GM23338 (cell line): ENCODE results near the gene FAM174C.

Experiments used
- CREB1 ChIP-seq: fragments of 250-450 bp; sonication (Bioruptor Pico); IDR thresholded peaks from 2 replicates; pipeline ENCODE4 v1.5.0; 2020; ENCODE audit warnings: low read depth, mild to moderate bottlenecking, moderate library complexity
- EZH2 ChIP-seq: fragments of 200-600 bp; sonication (generic); IDR thresholded peaks from one replicate; pipeline ENCODE4 v1.8.0; 2017; ENCODE audit warnings: antibody characterized with exemption, mild to moderate bottlenecking, low read depth; ENCODE audit not compliant: unreplicated experiment
- EZH2phosphoT487 ChIP-seq: fragments of 200-600 bp; sonication (generic); IDR thresholded peaks from one replicate; pipeline ENCODE4 v1.8.1; 2018; ENCODE audit warnings: antibody characterized with exemption; ENCODE audit not compliant: unreplicated experiment
- JUNB ChIP-seq: IDR thresholded peaks from one replicate; pipeline ENCODE4 v1.6.1; 2016; ENCODE audit warnings: antibody characterized with exemption; ENCODE audit not compliant: unreplicated experiment
- NANOG ChIP-seq: IDR thresholded peaks from 2 replicates; pipeline ENCODE4 v1.6.1; 2016; ENCODE audit warnings: antibody characterized with exemption, borderline replicate concordance
- POLR2AphosphoS5 ChIP-seq: IDR thresholded peaks from 2 replicates; pipeline ENCODE4 v1.6.1; 2016; ENCODE audit warnings: antibody characterized with exemption, low read depth
- ZNF331 ChIP-seq: fragments of 250-450 bp; sonication (Bioruptor Pico); IDR thresholded peaks from 2 replicates; pipeline ENCODE4 v1.5.0; 2020; ENCODE audit warnings: low read depth, mild to moderate bottlenecking, moderate library complexity
- TF ChIP-seq, protein P1 (sequence below), 2 experiments: fragments of 200-600 bp in 1 of 2; sonication (generic) in 1 of 2; conservative IDR thresholded peaks; 2 replicates each; pipeline versions ENCODE4 v1.5.1 to v1.6.1; 2016 to 2017; ENCODE audit warnings: antibody characterized with exemption in 2 of 2, low read depth in 2 of 2, mild to moderate bottlenecking in 2 of 2, moderate library complexity in 1 of 2
- TF ChIP-seq, protein P2 (sequence below): IDR thresholded peaks from one replicate; pipeline ENCODE4 v1.6.1; 2018; ENCODE audit warnings: antibody characterized with exemption; ENCODE audit not compliant: unreplicated experiment
- TF ChIP-seq, protein P3 (sequence below): IDR thresholded peaks from 2 replicates; pipeline ENCODE4 v1.6.1; 2016; ENCODE audit warnings: antibody characterized with exemption

DNA sequence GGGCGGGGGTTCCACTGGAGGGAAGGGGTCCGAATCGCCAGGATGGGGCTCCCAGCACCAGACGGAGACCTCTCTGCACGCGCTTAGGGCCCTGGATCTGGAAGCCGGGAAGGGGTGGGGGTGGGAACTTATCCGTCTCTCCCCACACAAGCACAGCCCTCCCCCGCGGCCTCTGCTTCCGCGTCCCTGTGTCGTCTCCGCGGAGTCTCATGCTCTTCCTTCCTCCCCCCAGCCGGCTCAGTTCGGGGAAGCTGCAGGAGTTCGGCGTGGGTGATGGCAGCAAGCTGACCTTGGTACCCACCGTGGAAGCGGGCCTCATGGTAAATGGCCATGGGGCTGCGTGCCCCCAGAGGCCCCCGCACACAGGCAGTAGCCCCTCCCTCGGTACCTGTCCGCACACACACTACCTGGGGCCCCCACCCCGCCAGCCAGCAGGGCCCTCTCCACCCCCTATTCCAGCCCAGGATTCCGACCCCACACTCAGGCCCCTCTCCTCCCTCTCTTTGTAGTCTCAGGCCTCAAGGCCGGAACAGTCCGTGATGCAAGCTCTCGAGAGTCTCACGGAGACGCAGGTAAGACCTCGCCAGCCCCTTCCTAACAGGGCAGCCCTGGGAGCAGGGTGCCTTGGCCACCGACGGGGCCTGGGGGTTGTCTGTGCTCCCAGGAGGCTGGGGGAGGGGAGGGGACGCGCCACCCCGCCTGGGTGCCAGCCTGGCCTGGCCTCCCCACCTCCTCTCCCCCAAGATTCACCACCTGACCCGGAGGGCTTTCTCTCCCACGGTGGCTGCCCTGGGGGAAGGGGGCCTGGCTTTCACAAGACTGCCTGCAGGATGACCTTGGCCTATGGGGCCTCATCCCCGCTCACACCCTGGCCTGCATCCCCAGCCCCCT lies 23.8 kb upstream of the FAM174C start:
- TF ChIP-seq, protein P1, sequence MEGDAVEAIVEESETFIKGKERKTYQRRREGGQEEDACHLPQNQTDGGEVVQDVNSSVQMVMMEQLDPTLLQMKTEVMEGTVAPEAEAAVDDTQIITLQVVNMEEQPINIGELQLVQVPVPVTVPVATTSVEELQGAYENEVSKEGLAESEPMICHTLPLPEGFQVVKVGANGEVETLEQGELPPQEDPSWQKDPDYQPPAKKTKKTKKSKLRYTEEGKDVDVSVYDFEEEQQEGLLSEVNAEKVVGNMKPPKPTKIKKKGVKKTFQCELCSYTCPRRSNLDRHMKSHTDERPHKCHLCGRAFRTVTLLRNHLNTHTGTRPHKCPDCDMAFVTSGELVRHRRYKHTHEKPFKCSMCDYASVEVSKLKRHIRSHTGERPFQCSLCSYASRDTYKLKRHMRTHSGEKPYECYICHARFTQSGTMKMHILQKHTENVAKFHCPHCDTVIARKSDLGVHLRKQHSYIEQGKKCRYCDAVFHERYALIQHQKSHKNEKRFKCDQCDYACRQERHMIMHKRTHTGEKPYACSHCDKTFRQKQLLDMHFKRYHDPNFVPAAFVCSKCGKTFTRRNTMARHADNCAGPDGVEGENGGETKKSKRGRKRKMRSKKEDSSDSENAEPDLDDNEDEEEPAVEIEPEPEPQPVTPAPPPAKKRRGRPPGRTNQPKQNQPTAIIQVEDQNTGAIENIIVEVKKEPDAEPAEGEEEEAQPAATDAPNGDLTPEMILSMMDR (conservative IDR thresholded peaks at IDR 0.05; ENCODE audit: low read depth in 2 of 2) = no peak
- TF ChIP-seq EZH2phosphoT487 = no peak
- TF ChIP-seq EZH2 = no peak
- no peak for TF ChIP-seq POLR2AphosphoS5
- TF ChIP-seq, protein P2, sequence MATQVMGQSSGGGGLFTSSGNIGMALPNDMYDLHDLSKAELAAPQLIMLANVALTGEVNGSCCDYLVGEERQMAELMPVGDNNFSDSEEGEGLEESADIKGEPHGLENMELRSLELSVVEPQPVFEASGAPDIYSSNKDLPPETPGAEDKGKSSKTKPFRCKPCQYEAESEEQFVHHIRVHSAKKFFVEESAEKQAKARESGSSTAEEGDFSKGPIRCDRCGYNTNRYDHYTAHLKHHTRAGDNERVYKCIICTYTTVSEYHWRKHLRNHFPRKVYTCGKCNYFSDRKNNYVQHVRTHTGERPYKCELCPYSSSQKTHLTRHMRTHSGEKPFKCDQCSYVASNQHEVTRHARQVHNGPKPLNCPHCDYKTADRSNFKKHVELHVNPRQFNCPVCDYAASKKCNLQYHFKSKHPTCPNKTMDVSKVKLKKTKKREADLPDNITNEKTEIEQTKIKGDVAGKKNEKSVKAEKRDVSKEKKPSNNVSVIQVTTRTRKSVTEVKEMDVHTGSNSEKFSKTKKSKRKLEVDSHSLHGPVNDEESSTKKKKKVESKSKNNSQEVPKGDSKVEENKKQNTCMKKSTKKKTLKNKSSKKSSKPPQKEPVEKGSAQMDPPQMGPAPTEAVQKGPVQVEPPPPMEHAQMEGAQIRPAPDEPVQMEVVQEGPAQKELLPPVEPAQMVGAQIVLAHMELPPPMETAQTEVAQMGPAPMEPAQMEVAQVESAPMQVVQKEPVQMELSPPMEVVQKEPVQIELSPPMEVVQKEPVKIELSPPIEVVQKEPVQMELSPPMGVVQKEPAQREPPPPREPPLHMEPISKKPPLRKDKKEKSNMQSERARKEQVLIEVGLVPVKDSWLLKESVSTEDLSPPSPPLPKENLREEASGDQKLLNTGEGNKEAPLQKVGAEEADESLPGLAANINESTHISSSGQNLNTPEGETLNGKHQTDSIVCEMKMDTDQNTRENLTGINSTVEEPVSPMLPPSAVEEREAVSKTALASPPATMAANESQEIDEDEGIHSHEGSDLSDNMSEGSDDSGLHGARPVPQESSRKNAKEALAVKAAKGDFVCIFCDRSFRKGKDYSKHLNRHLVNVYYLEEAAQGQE = no peak
- no peak for TF ChIP-seq JUNB
- TF ChIP-seq ZNF331 (CRISPR knock-in tag) = no peak
- TF ChIP-seq, protein P3, sequence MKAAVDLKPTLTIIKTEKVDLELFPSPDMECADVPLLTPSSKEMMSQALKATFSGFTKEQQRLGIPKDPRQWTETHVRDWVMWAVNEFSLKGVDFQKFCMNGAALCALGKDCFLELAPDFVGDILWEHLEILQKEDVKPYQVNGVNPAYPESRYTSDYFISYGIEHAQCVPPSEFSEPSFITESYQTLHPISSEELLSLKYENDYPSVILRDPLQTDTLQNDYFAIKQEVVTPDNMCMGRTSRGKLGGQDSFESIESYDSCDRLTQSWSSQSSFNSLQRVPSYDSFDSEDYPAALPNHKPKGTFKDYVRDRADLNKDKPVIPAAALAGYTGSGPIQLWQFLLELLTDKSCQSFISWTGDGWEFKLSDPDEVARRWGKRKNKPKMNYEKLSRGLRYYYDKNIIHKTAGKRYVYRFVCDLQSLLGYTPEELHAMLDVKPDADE = no peak
- no peak for TF ChIP-seq CREB1 (CRISPR knock-in tag)
- TF ChIP-seq NANOG = no peak
